HG03139 (cell line): ENCODE measurements around the gene AUNIP.
"Not testable (repeated sequence)": the region's sequence is repeated elsewhere in the genome, so short reads cannot be mapped to it uniquely, and the experiment has no call there.

Experiments used
- ATAC-seq: cut with Tn5 transposase; IDR thresholded peaks from one replicate; pipeline ENCODE4 v1.9.1; 2021; ENCODE audit not compliant: unreplicated experiment

AUNIP gene

GRCh38 chr1:25867210-25867991 is 8.1 kb upstream of the AUNIP start:
- ATAC-seq = no peak

- ATAC-seq = no peak
Measured at GRCh38 chr1:25866288-25866687, 7.0 kb upstream of the AUNIP start.

GRCh38 chr1:25864434-25864833 is 5.2 kb upstream of the AUNIP start:
- ATAC-seq = no peak

- no peak for ATAC-seq
Measured at GRCh38 chr1:25863486-25864262, 4.4 kb upstream of the AUNIP start.

GRCh38 chr1:25862785-25863485 is 3.7 kb upstream of the AUNIP start:
- ATAC-seq = no peak

- no peak for ATAC-seq
Measured at GRCh38 chr1:25861316-25862286, 2.3 kb upstream of the AUNIP start.

GRCh38 chr1:25858494-25858893 is 763 bp downstream of the AUNIP start:
- ATAC-seq = no peak

GRCh38 chr1:25856856-25857255 is 2.4 kb downstream of the AUNIP start:
- no peak for ATAC-seq

- ATAC-seq = no peak
Measured at GRCh38 chr1:25854554-25854953, 4.7 kb downstream of the AUNIP start.

GRCh38 chr1:25848531-25848930 is 10.7 kb downstream of the AUNIP start:
- no peak for ATAC-seq

- no peak for ATAC-seq
Measured at GRCh38 chr1:25847929-25848328, 11.3 kb downstream of the AUNIP start.

- ATAC-seq = no peak
Measured at GRCh38 chr1:25845664-25846063, 13.6 kb downstream of the AUNIP start.

GRCh38 chr1:25844536-25845337 is 14.5 kb downstream of the AUNIP start:
- ATAC-seq = no peak

GRCh38 chr1:25843483-25843882 is 15.8 kb downstream of the AUNIP start:
- ATAC-seq = no peak

- not testable (repeated sequence) for ATAC-seq
Measured at GRCh38 chr1:25839808-25840207, 19.4 kb downstream of the AUNIP start.

GRCh38 chr1:25837262-25837875 is 21.9 kb downstream of the AUNIP start:
- no peak for ATAC-seq

- no peak for ATAC-seq
Measured at GRCh38 chr1:25836695-25837094, 22.6 kb downstream of the AUNIP start.

- no peak for ATAC-seq
Measured at GRCh38 chr1:25834894-25835293, 24.4 kb downstream of the AUNIP start.

- no peak for ATAC-seq
Measured at GRCh38 chr1:25833158-25833557, 26.1 kb downstream of the AUNIP start.
